Retina (tissue), 1 donor: ENCODE results near the gene OR4K1.
"Not testable (repeated sequence)": the region's sequence is repeated elsewhere in the genome, so short reads cannot be mapped to it uniquely, and the experiment has no call there.

Source experiments
- DNase-seq: peaks from one replicate; pipeline ENCODE4 v3.0.0-alpha.2; 2016

OR4K1 gene, protein sequence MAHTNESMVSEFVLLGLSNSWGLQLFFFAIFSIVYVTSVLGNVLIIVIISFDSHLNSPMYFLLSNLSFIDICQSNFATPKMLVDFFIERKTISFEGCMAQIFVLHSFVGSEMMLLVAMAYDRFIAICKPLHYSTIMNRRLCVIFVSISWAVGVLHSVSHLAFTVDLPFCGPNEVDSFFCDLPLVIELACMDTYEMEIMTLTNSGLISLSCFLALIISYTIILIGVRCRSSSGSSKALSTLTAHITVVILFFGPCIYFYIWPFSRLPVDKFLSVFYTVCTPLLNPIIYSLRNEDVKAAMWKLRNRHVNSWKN

DNA sequence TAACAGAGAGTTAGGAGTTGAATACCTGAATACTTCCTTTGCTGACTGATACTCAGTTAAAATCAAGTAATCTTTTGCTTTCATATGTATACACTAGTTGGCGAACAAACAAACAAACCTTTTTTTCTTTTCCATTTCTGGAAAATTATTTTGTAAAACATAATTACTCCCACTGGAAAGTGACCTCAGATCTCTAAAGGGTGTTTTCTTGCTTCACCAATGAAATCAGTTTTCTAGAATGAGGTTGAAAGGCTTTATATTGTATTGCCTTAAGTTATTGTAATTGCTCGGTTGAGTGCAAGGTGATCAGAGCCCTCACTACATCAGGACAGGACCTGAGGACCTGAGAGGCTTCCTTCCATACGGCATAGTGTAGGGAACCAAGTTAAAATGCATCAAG, at the start of gene OR4K1:
OR4K1 (plus strand) TSS at position 301 of the 400 bp plus-strand sequence. CDS start 4,750 bp downstream, outside the sequence.
- no peak for DNase-seq

DNA sequence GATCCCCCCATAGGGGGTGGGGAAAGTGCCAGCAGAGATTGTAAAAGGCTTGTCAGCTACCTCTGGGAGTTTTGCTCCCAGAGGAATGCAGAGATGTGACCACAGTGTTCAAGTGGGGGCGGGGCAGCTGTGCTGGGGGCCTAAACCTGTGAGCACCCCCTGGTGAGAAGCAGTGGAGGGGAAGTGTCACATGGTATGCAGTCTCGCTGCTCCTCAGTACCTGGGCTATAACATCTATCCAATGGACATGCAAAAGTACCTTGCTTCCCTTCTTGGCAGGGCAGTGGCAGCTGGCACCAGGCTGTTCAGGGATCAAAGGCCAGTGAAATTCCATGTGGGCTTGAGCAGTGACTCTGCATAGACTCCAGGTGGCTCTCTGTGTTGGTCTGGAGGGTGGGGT, 35.4 kb upstream of the OR4K1 start:
- no peak for DNase-seq

DNA sequence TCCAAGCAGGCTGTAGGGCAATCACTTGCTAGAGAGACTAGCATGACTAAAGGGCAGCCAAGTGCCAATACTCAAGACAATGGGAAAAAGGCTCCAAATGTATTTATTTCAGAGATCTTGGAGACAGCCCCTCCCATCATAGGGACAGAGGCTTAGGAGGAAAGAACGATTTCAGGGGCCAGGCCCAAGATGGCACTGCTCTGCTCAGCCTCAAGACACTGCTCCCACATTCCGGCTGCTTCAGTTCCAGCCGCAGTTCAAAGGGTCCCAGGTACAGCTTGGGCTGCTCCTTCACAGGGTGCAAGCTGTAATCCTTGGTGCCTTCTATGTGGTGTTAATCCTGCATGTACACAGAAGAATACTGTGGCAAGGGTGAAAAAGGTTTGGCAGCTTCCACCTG, 29.7 kb upstream of the OR4K1 start:
- DNase-seq: no peak

DNA sequence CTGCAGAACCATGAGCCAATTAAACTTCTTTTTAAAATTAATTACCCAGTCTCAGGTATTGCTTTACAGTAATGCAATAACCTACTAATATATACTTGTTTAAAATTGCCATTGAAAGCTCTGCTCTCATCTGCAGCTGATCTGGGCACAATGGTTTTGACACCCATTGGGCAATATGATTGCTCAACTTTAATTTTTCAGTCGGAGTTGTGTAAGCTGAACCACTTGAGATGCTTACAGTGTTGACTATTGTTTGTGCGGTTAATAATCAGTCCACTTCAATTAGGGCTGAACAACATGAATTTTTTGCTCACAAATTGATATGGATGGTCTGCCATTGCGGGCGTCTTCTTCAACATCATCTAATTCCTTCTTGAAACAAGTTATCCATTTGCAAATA, 28.3 kb upstream of the OR4K1 start:
- DNase-seq: no peak

DNA sequence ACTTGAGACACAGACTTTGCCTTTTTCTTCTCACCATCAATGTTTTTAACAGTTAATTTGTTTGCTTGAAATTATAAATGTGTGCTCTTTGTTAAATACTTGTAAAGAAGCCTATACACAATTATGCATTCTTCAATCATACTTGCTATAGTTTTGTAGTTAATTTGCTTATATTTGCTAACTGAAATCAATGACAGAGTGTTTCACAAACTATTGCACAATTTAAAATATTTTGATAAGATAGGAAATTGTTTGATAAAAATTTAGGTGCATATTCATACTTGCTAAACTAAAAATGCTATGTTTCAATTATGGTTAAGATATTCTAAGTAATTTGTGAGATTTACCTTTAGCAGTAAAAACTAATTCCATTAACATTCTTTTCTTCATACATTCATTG, 24.1 kb upstream of the OR4K1 start:
- DNase-seq: no peak

DNA sequence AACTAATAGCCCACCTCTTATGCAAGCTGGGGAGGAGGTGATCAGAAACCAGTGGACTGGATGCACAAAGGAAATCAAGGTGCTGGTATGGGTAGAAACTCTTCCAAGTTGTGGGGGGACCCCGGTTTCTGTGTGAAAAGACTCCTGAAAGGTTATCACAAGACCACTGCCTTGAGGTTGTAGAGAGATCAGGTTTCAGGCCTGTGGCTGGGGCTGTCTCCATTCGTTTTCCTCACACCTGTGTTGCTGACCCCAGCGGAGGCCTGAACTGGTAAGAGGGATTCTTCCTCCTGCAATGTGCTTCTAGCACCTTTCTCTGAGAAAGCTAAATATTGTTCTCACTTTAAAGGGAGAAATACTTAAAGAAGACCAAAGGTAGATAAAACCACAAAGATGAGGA, 19.6 kb upstream of the OR4K1 start:
- DNase-seq: no peak

GRCh38 chr14:19917243-19917642, 13.5 kb upstream of the OR4K1 start:
- no peak for DNase-seq

- no peak for DNase-seq
Observed at GRCh38 chr14:19917955-19918518, 12.7 kb upstream of the OR4K1 start.

- DNase-seq: no peak
Observed at GRCh38 chr14:19918553-19919264, 12.0 kb upstream of the OR4K1 start.

DNA sequence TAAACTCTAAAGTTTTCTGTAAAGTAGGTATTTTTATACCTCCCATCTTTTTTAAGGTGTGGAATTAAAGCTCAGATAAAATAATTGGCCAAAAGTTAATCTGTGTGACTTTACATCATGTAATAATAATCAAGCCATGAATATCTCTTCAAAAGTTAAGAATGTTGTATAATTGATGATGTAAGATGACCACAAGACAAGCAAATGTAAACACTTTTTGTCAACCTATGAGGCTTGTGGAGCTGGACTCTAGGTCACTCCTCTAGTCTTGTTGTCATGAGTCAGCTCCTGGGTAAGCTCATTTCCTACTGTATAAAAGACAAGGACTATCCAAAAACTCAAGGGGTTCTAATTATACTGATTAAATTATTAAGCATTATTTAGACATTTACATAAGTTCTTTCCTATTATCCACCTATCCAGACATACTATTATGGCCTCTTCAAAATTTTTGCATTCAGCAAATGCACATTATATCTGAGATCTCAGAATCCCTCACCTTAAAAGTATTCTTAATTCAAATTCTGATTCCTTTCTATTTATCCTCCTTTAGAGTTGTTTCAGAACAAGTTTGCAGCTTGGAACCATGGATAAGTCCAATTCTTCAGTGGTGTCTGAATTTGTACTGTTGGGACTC, 10.6 kb upstream of the OR4K1 start, which contains the start of gene OR4K5:
OR4K5 (plus strand) TSS at position 587 of the 637 bp plus-strand sequence; CDS start at position 587, 0 bp downstream.
- DNase-seq: no peak

GRCh38 chr14:19941668-19942067, 11.0 kb downstream of the OR4K1 start:
- DNase-seq: no peak

DNA sequence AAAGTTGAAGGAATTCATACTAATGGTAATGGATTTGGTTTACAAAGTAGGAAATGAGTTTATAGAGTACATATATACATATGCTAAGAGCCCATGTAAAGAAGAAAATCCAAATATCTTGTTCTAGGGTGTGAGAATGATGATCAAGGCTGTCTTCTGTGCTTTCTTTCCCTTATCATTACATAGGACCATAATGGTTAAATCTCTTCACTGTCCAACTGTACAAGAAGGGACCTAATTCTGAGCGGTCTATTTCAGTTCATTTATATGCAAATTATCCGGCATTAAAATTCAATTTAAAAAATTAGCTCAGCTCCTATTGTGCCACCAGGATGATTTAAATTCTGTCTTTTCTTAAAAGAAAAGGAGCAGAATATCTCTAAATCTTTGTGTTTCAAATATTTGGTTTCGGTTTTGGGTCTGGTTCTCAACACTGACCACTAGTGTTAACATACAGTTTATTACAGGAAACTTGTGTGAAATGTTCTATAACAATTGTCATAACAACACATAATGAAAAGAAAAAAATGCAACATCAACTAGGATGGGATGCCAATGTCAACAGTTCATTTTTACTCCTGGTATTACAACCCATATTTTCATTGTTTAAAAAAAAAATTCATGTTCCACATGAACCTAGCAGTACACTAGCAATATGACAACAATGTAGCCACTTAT, 16.8 kb downstream of the OR4K1 start:
- DNase-seq: no peak

DNA sequence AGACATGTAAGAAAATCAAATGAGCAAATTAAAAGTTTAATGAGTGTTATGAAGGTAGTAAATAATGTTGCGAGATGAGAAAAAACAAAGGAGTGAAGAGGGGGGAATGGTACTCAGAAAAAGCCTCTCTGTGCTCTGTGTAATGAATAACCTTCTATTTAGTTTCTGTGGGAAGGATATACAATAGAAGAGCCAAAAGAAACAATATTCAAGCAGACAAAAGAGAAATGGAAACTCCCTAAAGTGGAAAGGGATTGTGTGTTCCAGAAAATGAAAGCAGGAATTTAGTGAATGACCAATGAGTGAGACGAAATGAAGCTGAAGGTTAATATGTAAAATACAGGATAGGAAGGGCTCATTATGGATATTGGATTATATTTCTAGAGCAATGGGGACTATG, 18.5 kb downstream of the OR4K1 start:
- DNase-seq: no peak

DNA sequence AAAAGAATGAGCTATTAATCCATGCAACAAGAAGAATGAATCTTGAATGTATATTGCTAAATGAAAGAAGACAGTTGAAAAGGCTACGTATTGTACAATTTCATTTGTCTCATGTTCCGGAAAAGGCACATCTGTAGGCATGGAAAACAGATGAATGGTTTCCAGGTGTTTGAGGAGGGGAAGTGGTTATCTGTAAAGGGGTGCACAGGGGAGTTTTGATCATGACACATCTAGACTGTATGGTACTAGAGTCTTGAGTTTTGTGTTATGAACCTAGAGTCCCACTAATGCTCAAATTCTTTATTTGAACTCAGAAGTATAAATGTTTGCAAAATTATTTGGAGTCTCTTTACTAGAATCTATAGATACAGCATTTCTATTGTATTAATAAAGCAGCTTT, 39.0 kb downstream of the OR4K1 start:
- DNase-seq: not testable (repeated sequence)

DNA sequence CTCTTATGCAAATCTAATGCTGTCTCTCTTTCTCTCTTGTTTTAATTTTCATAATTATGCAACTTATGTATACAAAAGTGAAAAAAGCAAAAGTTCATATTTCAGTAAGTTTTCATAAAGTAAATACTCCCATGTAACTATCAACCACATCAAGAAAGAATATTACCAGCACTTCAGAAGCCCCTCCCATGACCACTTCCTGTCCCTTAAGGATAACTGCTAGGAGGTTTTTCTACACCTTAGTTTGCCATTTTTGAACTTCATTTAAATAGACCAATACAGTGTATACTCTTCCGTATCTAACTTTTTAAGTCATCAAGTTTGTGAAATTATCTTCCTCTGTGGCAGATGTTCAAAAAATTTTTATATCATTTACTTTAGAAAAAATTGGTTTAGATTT, 44.1 kb downstream of the OR4K1 start:
- DNase-seq: no peak

DNA sequence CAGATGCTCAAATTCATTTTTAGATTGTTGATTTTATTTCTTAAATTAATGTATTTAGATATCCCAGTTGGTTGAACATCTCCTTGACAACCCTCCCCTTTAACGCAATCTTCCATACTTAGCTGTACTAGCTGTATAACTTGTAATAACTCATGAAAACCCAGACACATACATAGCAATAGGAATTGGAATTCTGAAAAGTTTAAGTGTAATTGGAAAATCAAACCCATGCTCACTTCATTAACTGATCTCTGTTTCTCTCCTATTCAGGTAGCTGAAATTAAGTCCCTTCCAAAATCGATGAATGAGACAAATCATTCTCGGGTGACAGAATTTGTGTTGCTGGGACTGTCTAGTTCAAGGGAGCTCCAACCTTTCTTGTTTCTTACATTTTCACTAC, 44.6 kb downstream of the OR4K1 start, which contains the start of gene OR4K15:
OR4K15 (plus strand) TSS at position 301 of the 400 bp plus-strand sequence; CDS start at position 301, 0 bp downstream.
- DNase-seq: no peak
